OCI-LY3 (cell line): Measurements from ENCODE around the gene AMBN.
A peak's percentile ranks its signal among the peaks of the same experiment; 100 is the strongest.

ENCODE experiments used
- H2AFZ ChIP-seq: fragments of 200-600, 300-600 bp; shearing (Covaris generic); 2 replicates; pipeline ENCODE4 v1.6.0; 2014; ENCODE audit warnings: antibody characterized with exemption, low read depth, low read length
- H3K27ac ChIP-seq: fragments of 200-600, 300-600 bp; sonication (generic); 2 replicates; pipeline ENCODE4 v1.5.1; 2014; ENCODE audit warnings: mild to moderate bottlenecking, low read length, moderate library complexity, mixed read lengths
- H3K27me3 ChIP-seq: fragments of 200-600, 300-600 bp; sonication (generic); 2 replicates; pipeline ENCODE4 v1.6.1; 2014; ENCODE audit warnings: low read depth, low read length, mixed read lengths
- H3K36me3 ChIP-seq: fragments of 200-600, 300-600 bp; sonication (generic); replicated peaks from 2 replicates; pipeline ENCODE3; 2014; ENCODE audit warnings: low read depth, low read length, mixed read lengths
- H3K4me1 ChIP-seq: fragments of 300-600, 200-600 bp; sonication (generic); 2 replicates; pipeline ENCODE4 v1.6.1; 2014; ENCODE audit warnings: low read length, mixed read lengths
- H3K4me2 ChIP-seq: fragments of 200-600, 300-600 bp; sonication (generic); 2 replicates; pipeline ENCODE4 v1.6.1; 2014; ENCODE audit warnings: low read length, mixed read lengths
- H3K4me3 ChIP-seq: fragments of 300-600, 200-600 bp; sonication (generic); 2 replicates; pipeline ENCODE4 v1.5.1; 2014; ENCODE audit warnings: antibody characterized with exemption, mild to moderate bottlenecking, low read length, moderate library complexity
- H3K79me2 ChIP-seq: fragments of 300-600, 200-600 bp; shearing (Covaris generic); 2 replicates; pipeline ENCODE4 v1.6.1; 2014; ENCODE audit warnings: mild to moderate bottlenecking, low read length, mixed read lengths
- H3K9ac ChIP-seq: fragments of 300-600, 200-600 bp; shearing (Covaris generic); 2 replicates; pipeline ENCODE4 v1.6.0; 2014; ENCODE audit warnings: mild to moderate bottlenecking, low read length, moderate library complexity
- H3K9me3 ChIP-seq: fragments of 200-600, 300-600 bp; shearing (Covaris generic); 2 replicates; pipeline ENCODE4 v1.6.1; 2014; ENCODE audit warnings: low read length, mixed read lengths; ENCODE audit not compliant: insufficient read depth
- H4K20me1 ChIP-seq: fragments of 200-600, 300-600 bp; sonication (generic); 2 replicates; pipeline ENCODE4 v1.6.1; 2016; ENCODE audit warnings: low read length, mixed read lengths; ENCODE audit not compliant: insufficient read depth
- CTCF ChIP-seq: fragments of 200-600, 300-600 bp; sonication (generic); IDR thresholded peaks from 2 replicates; pipeline ENCODE4 v1.5.1; 2014; ENCODE audit warnings: antibody characterized with exemption, low read length, low read depth
- EZH2phosphoT487 ChIP-seq: fragments of 200-600 bp; shearing (Covaris generic); IDR thresholded peaks from 2 replicates; pipeline ENCODE4 v1.6.1; 2018; ENCODE audit warnings: antibody characterized with exemption, mixed run types, low read depth

The AMBN gene

DNA sequence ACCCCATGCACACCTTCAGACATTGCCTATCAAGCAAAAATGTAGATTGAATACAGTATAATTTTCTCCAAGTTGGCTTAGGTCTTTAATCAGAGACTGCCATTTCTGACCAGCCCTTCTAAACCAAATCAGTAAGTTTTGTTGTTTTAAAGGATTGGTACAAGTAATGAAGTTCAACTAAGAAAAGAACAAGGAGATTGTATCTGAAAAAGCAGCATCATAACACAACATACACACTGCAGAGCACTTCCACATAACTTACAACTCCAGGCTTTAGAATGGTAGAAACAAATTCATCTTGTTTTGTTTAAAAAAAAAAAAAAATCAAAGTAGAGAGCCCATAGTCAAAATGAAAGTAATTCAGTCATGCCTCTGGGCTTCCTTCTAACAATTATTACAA is 16.1 kb upstream of the AMBN start:
- TF ChIP-seq CTCF = no peak
- no peak for TF ChIP-seq EZH2phosphoT487
- no peaks in the 10 kb centered on the region for H4K20me1 ChIP-seq
- no peaks in the 10 kb centered on the region for H3K36me3 ChIP-seq
- no peak overlapping the region for H3K4me3 ChIP-seq
- no peak overlapping the region for H3K9ac ChIP-seq
- no peak overlapping the region for H3K27ac ChIP-seq
- no peak overlapping the region for H3K4me2 ChIP-seq
- no peaks in the 10 kb centered on the region for H3K27me3 ChIP-seq
- peaks cover 7% of the 10 kb centered on the region; the same call in 1 of the 2 replicates for H3K9me3 ChIP-seq
- no peaks in the 10 kb centered on the region for H3K4me1 ChIP-seq
- H2AFZ ChIP-seq = no peak overlapping the region
- no peaks in the 10 kb centered on the region for H3K79me2 ChIP-seq

DNA sequence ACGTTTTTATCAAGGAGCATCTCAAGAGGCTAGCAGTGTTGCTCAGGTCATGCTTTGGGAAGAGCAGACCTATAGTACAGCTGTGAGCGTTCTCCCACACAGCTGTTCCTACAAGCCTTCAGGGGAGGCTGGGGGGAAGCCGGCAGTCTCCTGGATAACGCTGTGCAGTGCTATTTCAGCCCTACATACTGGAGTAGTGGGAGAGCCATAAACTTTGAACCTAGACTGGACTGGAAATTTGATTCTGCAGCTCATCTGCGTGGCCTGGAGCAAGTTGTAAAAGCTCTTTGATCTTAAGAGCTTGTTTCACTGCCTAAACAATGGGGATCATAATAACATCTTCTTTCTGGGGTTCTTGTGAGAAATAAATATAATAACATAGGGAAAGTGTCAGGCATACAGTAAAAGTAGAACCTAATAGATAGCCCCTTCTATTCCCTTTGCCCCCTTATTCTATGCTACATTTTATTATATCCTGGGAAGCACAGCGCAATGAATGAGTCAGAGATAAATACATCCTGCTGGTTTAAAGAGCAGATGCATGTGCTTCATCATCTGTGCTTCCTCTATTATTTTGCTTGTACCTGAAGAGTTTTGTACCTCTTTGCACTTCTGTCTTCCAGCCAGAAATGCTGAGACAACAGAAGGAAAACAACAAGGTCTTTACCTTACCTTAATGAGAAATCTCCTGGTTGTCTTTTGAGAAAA is 14.7 kb upstream of the AMBN start:
- H3K4me3 ChIP-seq = no peak overlapping the region
- no peaks in the 10 kb centered on the region for H4K20me1 ChIP-seq
- no peak overlapping the region for H3K27ac ChIP-seq
- H3K9me3 ChIP-seq = peaks cover 7% of the 10 kb centered on the region; the same call in 1 of the 2 replicates
- H2AFZ ChIP-seq = no peak overlapping the region
- no peak overlapping the region for H3K4me2 ChIP-seq
- no peaks in the 10 kb centered on the region for H3K27me3 ChIP-seq
- H3K9ac ChIP-seq = no peak overlapping the region
- no peaks in the 10 kb centered on the region for H3K79me2 ChIP-seq
- TF ChIP-seq CTCF = no peak
- TF ChIP-seq EZH2phosphoT487 = no peak
- H3K4me1 ChIP-seq = peaks cover 10% of the 10 kb centered on the region
- H3K36me3 ChIP-seq = no peaks in the 10 kb centered on the region

- Histone ChIP-seq H3K4me3 (no peak overlapping the region), H3K79me2 (no peaks in the 10 kb centered on the region), H3K9me3 (no peaks in the 10 kb centered on the region), H3K27me3 (no peaks in the 10 kb centered on the region), H3K36me3 (no peaks in the 10 kb centered on the region), H3K4me2 (peak overlapping the region; percentile 25; the same call in 1 of the 2 replicates), H2AFZ (no peak overlapping the region), H3K4me1 (peaks cover 11% of the 10 kb centered on the region), H3K9ac (no peak overlapping the region), H4K20me1 (no peaks in the 10 kb centered on the region), H3K27ac (no peak overlapping the region)
- no peak for TF ChIP-seq EZH2phosphoT487
- no peak for TF ChIP-seq CTCF
Measured at GRCh38 chr4:70581980-70582379, 10.1 kb upstream of the AMBN start.

DNA sequence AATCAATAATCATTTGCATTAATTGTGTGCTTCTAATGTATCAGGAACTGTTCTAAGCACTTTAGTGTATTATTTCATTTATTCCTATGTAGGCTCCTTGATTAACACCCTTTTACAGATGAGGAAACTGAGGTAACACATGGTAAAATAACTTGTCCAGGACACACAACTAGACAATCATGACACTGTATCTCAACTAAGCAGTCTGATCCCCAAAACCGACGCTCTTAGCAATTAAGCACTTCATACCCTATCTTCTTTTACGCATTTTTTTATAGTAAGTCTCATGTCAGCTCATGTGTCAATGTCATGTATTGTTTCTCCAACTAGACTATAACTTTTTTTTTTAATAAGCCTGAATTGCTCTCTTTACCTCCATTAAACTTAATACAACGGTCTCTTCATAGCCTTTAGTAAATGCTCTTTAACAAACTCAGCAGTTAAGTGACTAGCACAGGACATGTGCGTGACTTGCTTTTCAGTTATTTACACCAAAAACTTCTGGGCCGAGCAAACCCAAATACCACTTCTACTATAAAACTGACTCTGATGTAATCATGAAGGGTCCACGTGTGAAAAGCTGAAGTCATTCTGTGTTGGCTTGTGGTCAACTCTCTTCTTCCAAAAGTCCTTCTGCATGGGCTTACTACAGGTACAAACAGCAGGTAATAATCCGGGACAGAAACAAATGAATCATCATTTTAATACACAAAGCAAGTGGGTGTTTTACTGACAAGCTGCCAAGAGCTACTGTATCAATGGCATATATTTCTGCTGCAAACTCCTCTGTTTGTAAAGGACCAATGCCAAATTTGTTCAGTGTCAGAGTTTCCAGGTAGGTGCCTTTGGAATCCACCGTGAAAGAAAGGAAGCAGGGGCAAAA is 7.9 kb upstream of the AMBN start:
- Histone ChIP-seq H2AFZ (no peak overlapping the region), H3K4me2 (no peak overlapping the region), H3K9me3 (no peaks in the 10 kb centered on the region), H3K36me3 (no peaks in the 10 kb centered on the region), H3K27me3 (no peaks in the 10 kb centered on the region), H3K4me1 (peaks cover 12% of the 10 kb centered on the region), H3K9ac (no peak overlapping the region), H3K27ac (no peak overlapping the region), H3K4me3 (no peak overlapping the region), H4K20me1 (no peaks in the 10 kb centered on the region), H3K79me2 (no peaks in the 10 kb centered on the region)
- no peak for TF ChIP-seq EZH2phosphoT487
